HG03108 (cell line): Measurements from ENCODE around the gene FOXO3B.
"Not testable (repeated sequence)": the region's sequence is repeated elsewhere in the genome, so short reads cannot be mapped to it uniquely, and the experiment has no call there.

Experiments
- ATAC-seq: cut with Tn5 transposase; IDR thresholded peaks from one replicate; pipeline ENCODE4 v1.9.1; 2021; ENCODE audit warnings: moderate library complexity; ENCODE audit not compliant: unreplicated experiment

The FOXO3B gene

DNA sequence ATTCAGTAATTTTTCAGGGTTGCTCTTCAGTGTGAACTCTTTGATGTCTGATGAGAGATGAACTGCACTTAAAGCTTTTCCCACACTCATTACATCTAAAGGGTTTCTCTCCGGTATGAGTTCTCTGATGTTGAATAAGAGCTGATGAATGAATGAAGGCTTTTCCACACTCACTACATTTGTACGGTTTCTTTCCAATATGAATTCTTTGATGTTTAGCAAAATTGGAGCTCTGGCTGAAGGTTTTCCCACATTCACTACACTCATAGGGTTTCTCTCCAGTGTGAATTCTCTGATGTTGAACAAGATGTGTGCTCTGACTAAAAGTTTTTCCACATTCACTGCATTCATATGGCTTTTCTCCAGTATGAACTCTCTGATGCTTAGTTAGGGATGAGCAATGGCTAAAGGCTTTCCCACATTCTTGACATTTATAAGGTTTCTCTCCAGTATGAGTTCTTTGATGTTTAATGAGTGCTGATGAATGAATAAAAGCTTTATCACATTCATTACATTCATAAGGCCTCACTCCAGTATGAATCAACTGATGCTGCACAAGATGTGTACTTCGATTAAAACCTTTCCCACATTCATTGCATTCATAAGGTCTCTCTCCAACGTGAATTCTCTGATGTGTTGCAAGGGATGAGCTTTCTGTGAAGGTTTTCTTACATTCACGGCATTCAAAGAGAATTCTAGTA, 20.0 kb downstream of the FOXO3B start:
- ATAC-seq, result not testable (repeated sequence)

- not testable (repeated sequence) for ATAC-seq
Observed at GRCh38 chr17:18650094-18650493, 32.0 kb downstream of the FOXO3B start.

DNA sequence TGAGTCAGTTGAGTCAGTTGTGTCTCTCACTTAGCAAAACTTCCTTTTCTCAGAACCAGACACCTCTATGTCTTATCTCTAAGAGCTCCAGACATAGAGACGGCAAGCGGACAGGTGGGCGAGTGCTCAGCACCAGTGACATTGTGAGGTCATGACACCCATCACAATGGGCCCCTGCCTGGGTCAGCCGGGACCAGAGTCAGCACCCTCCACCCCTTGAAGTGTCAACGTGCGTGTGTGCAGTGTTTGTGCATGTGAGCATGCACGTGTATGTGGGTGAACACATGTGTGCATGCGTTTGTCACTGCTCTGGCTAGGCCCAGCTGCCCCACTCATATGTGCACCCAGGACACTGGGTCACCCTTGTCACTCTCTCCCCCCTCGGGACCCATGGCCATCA, 37.8 kb downstream of the FOXO3B start, which contains the start of gene TBC1D28:
Gene TBC1D28 (minus strand): TSS at position 101 of the 400 bp plus-strand sequence. CDS start 3,039 bp downstream, outside the sequence.
- ATAC-seq, result not testable (repeated sequence)

DNA sequence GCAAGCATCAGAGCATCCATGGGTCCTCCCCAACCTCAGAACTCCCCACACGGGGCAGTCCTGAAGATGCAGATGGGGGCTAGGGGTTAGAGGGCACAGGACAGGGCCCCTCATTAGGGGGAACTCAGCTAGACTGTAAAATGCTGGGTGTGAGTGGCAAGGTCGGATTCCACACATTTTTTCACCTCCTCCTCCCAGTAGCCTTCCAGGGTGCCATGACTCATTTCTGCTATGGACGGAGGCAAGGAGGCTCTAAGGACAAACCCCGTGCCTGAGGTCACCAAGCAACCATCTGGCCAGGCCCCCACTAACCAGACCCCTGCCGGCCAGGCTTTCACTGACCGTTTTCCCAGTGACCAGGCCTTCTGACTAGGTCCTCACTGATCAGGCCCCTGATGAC, 39.0 kb downstream of the FOXO3B start:
- ATAC-seq, result not testable (repeated sequence)

DNA sequence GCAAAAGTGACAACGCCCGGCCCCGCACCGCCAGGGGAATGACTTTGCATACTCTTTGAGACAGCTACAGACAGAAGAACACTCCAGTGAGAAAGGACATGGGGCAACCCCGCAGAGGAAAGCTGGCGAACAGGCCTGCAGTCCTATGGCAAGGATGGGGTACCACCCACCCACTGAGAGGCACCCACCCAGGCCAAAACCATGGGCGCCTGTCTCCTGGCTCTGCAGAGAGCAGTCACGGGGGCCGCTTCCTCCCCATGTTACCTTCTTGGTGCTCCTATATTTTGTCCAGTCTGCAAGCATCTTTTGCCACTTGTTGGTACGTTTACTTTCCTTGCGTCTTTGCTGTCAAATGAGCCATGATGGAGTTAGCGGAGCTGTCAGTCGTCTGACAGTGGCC, 43.8 kb downstream of the FOXO3B start:
- ATAC-seq, result not testable (repeated sequence)

DNA sequence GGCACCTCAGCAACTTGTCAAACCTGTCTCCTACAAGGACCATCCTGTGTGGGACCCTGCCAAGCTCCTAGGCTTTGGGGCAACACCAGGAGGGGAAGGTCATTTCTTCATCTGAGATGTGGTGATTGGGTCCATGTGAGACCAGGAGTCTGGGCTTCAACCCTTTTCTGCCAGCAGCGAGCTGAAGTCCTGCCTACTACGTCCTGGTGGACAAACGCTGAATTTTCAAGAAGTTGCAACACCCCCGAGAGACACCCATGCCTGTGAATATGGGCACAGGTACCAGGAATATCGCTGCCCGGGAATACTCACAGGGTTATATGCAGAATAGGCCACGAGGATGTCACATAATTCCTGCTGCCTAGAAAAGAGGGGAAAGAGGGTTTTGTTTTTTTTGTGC, 45.9 kb downstream of the FOXO3B start:
- not testable (repeated sequence) for ATAC-seq

DNA sequence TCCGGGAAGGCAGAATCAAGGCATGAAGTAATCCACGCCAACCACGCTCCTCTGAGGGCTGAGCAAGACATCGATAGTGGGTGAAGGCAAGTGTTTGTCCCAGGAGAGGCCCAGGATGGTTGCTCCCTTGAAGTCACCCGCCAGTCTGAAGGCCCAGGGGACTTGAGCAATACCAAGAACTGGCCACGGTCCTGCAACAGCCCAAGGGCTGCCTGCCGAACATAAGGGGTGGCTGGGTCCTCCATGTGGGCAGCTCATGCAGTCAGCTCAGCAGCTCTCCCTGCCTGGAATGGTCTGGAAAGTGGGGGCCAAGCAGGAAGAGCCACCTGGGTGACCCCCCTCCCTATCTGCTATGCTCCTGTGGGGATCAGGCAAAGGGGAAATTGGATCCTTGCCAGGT, 46.3 kb downstream of the FOXO3B start:
- ATAC-seq, result not testable (repeated sequence)

- not testable (repeated sequence) for ATAC-seq
Observed at GRCh38 chr17:18634550-18635263, 47.4 kb downstream of the FOXO3B start.
